Kidney glomerular epithelial cell (primary cell): ENCODE results near the gene NSUN2.

ENCODE experiments used
- DNase-seq: peaks from one replicate; lab custom pipeline; 2025; lab: John Stamatoyannopoulos, UW

Gene NSUN2

DNA sequence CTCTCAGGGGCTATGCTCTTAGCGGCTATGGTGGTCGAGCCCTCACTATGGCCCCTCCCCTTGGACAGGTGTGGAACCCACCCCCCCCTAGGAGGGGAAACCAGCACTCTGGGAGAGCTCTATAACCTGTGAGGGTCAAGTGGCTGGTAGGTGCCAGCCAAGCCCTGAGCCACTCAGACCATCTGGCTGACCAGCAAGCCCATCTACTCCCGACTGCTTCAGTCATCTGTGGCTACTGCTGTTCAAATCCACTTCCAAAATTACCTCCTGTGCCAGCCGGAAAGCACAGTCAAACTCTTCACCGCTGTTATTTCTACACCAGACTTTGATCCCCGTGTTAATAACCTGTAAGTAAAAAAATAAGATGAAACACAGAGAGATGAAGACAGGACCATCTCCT is 28.5 kb downstream of the NSUN2 start:
- no peak for DNase-seq

DNA sequence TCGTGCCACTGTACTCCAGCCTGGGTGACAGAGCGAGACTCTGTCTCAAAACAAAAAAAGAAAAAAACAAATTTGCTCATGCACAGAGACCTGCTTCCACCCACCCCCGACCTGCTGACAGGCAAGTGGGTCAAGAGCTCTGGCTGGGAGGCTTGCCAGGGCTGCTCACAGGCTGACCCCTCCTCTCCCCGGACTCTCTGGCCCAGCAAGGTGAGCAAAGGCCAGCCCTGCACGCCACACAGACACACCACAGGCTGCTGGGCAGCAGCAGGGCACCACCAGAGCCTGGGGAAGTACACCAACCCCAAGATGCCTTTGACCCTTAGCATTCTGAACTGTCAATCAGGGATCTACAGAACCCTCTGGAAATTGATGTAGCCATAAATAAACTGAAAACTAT is 29.2 kb downstream of the NSUN2 start:
- DNase-seq = no peak

DNA sequence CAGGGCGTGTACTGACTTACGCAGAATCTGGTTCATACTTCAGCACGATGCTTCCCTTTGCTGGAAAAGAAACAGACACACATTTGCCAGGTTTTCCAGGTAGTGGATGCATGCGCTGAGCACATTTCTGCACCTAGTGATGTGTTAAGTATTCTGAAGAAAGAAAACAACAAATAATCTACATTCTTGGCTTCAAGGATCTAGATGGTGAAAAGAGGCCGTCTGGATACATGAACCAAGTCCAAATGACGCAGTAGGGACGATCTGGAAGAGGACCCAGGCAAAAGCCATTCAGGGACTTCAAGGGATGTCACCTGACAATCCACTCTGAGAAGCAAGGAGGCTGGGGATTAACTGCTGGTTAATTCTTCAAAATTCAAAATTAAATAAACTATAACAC is 30.4 kb downstream of the NSUN2 start:
- no peak for DNase-seq

DNA sequence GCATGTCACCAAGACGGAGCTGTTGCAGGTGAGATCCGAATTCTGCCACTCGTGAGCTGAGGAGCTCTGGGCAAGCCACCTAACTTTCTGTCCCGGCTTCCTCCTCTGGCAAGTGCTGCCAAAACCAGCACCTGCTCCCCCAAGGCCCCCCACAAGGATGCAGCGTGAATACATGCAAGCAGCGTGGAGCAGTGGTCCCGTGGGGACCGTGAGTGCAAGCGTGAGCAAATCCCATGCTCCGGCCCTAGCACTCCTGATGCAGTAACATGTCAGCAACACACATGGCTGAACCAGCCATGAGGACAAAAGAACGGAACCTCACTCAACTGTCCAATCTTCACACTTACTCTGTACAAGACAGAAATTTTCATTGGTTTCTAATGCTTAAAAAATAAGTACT is 31.0 kb downstream of the NSUN2 start:
- no peak for DNase-seq

DNA sequence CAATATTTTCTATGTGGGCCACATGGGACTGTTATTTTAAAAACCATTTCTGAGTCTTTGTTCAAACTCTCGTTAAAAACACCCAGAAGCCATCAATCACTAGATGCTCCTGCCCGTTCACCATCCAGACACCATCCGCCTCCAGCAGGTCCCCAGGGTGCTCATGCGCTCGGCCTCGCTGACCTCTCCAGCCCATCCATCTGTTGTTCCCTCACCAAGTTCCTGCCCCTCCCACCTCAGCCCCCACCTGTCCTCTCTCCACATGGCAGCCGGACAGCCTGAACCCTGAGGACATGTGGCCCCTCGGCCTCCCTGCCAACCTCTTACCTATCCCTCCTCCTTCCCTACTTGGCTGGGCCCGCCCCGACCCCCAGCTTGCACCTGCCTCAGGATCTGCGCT is 31.6 kb downstream of the NSUN2 start:
- no peak for DNase-seq

DNA sequence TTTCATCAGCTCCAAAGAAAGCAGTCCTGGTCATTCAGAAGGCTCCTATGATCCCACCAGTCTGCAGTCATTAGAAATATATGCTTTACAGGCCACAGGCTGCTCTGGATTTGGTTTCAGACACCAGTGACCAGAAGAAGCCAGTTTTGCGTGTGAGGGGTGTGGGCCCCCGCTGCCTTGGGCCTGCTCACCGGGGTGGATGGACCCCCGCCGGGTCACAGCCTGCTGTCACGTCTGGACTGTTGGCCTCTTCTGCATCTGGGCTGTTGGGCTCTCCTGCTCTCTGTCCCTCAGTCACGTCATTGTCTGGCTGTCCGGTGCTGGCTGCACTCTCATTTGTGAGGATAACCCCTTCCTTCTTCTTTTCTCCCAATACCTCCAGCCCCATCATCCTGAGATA is 33.1 kb downstream of the NSUN2 start:
- DNase-seq = no peak

DNA sequence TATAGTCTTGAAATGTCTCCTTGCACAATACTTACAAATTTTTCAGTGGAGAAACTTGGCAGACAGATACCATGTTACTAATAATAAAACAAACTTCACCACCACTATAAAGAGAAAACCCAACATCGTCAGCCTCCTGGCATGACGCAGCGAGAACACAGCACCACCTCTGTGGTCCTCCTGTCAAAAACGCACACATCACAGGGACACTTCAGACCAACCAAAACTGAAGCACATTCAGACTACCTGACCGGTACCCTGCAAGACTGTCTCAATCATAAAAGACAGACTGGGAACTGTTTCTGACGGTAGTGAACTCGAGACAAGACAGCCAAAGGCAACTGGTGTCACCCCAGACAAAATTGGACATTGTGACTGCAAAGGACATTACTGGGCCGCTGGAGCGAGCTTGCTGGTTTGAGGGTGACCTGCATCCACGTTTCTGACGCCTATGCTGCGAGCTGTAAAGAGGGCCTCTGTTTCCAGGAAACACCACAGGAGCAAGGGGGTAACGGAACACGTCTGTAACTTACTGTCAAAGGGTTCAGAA is 34.4 kb downstream of the NSUN2 start:
- no peak for DNase-seq

DNA sequence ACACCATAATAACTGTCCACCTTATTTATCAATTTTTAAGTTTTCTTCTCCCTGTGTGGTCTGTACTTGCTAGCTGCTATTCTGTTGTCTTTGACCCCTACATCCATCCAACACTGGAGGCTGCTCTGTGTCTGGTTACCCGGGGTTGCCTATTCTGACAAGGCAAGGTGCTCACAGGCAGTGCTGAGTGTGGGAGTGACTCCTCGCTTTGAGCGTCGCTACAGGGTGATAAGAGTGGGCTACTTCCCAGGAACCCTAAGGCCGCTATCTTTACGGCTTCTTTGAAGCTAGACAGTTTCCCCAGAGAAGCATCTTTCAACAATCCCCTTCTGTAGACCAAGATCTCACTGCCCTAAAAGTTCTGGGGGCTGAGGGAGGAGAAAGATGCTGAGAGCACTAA is 35.3 kb downstream of the NSUN2 start:
- no peak for DNase-seq

DNA sequence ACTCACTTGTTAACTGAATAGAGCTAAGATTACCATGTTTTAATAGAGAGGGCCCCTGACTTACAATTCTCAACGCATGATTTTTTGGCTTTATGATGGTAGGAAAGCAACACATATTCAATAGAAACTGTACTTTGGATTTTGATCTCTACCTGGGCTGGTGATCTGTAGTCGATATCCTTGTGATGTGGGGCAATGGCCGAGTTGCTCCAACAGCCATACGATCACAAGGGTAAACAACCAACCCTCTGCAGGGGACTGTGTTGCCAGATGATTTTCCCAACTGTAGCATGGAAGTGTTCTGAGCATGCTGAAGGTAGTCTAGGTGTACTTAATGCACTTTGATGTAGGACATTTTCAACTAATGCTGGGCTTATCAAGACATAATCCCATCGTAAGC is 36.5 kb downstream of the NSUN2 start:
- DNase-seq = no peak

DNA sequence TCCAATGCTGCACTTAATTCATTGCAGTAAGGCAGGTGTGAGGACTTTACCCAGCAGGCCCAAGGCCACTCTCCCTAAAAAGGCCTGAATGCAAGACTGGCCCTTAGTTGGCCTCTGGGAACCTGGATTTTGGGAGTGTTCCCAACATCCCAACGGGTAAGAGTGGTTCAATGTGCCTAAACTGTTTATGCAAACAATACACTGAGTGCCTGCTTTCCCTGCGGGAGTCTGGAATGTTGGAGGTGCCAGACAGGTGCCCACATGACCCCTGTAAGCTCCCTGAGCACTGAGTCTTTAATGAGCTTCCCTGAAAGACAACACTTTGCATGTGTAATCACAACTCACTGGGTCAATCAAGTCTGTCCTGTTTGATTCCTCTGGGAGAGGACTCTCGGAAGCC is 37.4 kb downstream of the NSUN2 start:
- no peak for DNase-seq

DNA sequence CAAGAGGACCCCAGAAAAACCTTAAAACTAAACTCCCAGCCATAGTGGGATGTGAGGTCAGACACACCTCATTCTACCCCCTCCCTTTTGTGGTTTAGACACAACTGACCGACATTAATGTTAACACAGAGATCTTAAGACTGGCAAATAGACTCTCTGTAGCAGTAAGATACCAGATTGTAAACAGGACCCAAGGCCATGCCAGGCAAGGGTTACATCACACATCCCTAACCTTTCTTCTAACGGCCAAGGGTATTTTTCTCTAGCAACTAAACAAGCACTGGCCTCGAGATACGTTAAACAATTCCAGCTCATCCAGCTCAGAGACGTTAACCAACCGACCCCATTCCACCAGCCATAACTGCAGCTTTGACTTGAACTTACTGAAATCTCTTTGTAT is 38.8 kb downstream of the NSUN2 start:
- no peak for DNase-seq

DNA sequence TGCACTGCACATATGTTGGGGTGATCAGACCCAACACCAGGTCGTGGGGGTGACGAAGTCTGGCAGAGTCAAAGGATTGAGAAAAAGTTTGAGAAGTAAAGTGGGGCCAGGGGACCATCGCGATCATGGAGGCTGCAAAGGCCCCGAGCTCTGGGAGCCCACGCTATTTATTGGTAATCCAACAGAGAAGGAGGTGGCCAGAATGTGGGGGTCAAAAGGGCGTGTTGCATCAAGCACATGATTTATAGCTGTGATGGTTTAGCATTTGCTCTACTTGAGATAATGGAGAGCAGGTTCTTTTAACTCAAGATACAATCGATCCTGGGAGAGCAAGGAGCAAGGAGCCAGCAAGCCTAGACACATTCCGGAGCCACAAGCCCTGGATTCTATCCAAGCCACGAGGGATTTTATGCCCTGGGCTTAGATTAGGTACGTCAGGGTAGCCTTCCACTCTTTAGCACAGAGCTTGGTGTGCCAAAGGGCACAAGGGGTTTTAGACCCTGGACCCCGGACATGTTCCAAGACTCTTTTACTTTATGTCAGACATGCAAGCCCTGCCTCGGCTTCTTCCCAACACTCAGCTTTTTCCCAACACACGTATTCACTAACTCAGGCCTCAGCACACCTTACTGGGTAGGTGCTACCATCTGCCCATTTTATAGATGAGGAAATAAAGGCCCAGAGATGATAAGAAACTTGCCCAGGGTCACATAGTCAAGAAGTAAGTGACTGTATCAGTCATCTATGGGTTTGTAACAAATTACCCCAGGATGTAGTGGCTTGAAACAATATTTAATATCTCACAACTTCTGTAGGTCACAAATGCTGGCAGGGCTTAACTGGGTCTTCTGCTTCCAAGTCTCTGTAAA is 39.5 kb downstream of the NSUN2 start:
- no peak for DNase-seq

DNA sequence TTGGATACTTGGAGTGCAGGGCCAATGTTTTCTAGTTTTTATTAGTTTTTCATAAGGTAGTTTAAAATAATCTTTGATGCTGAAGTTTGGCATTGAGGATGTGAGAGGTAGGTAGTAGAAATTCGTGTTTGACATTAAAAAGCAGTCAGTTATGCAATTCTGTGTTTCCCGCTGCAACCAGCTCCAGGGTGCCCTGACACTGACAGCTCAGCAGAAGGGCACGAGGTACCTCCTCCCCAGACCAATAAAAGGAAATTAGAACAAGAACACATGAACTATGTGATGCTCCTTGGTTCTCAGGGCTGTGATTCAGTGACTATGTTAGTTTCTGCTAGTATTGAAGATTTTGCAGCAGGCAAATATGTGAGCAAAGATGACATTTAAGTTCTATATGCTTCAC is 40.2 kb downstream of the NSUN2 start:
- no peak for DNase-seq

DNA sequence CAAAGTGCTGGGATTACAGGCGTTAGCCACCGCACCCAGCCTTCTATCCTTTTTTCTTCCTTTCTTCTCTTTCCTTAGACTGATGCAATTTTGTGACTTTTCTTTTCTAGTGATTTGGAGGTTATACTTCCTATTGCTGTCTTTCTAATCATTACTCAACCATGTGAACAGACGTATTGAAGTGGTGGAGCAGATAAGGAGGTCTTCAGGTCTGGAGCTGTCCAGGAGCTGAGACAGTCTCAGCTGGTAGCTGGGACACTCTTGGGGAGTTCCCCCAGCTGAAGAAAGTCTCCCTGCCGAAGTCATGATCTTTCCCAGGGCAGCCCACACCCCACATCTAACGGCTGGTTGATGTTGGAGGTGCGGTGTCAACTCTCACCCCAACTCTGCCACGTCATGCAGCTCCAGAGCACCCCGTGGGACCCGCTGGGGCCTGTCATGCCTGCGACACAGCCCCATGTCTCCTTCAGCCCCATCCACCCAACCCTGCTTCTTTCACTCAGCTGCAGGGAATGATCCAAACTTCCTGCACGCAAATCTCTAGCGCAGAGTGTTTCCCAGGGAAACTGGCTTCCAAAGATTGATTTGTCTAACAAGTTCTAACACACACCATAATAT is 41.1 kb downstream of the NSUN2 start:
- no peak for DNase-seq

DNA sequence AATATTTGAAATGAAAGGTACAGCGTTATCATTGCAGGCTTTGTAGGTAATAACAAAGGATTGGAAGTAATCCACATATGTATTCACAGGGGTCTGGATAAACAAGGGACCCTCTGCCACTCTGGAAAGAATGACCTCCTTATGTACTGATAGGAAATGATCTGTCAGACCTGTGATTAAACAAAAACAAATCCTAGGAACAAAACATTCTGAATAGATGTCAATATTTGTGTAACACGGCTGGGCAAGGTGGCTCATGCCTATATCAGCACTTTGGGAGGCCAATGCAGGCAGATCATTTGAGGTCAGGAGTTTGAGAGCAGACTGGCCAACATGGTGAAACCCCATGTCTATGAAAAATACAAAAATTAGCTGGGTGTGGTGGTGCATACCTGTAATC is 42.3 kb downstream of the NSUN2 start:
- DNase-seq = no peak

DNA sequence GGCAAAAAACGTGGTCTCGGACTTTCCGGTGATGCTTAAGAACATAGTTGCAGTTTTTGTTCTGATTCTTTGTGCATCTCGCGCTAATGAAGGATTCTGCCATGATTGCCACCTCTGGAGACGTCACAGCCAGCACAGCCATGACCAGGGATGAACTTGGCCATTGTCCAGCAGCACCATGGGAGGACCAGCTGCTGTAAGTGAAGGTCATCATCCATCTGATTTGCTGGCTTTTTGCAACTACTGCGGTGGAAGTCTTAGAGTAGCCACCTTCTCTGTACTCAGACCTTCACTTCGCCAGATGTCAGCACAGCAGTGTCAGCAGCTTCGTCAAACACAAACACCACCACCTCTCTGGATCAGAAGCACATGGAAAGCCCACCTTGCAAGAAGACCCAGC is 45.7 kb downstream of the NSUN2 start:
- DNase-seq = no peak

DNA sequence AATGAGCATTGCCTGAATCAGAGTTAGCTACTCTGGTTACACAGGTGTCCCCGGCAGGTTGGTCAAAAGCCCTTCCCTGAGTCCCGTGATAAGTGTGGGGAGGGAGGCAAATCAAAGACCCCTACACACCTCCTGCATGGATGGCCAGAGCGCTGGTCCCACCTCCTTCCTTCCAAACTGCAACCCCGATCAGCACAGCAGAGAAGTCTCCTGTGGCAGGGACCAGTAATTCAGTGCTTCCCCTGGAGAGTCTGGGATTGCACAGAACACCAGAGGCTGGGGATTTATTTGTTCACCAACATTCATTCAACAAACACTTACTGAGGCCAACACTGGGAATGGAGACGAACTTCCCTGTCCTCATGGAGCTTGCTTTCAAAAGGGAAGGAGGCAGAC is 46.2 kb downstream of the NSUN2 start:
- DNase-seq = no peak

DNA sequence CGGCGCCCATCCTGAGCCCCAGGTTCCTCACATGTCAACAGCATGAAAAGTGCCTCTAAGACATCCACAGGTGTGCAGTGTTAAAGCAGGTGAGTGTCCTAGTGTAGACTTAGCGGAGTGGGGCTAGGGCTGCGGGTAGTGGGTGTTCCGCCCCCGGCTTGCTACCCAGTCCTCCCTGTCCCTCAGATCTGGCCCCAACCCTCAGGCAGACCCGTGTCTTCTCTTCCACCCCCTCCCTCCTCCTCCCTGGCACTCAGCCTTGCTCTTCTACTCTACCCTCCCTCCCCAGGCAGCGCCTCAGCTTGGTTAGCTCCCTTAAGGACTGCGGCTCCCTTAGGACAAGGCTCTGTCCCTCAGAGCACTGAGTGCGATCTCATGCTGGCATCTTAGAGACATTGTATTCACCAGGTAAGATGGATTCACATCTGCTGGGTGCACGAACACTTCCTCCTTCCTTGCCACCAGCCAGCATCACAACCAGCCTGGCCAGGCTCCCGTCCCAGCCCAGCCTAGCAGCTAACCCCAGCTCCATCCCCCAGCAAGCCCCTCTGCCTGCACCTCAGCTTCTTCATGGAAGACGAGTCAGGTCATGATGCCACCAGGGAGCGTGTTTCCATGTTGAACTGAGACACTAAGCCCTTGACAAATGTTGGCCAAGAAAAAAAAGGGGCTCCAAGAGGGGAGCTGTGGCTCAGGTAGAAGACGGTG is 46.8 kb downstream of the NSUN2 start:
- no peak for DNase-seq

DNA sequence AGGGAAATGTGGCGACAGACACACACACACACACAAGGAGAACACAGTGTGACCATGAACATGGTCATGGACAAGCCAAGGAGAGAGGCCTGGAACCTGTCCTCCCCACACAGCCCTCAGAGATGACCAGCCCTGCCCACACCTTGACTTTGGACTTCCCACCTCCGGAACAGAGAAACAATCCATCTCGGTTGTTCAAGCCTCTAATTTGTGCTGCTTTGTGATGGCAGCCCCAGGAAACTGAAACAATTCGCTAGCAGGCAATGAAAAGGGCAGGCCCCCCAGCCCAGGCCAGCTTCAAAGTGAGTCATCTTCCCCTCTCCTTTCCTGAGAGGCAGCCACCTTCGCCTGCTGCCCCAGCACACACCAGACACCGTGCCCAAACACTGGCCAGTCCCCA is 47.7 kb downstream of the NSUN2 start:
- no peak for DNase-seq

DNA sequence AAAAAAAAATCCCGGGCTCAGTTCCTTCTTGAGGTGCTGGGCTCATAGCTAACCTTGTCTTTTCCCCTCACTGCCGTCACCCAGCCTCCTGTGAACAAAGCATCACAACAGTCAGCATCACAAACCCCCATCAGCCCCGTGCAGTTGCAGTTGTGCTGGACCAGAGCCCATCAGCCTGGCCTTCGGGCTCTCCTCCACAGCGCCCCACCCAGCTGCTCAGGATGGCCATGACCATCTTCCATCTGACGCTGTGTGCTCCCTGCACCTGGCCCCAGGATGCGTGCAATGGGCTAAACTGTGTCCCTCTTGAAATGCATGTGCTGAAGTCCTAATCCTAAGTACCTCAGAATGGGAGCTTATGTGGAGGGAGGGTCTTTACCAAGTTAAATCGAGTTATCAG is 48.1 kb downstream of the NSUN2 start:
- DNase-seq = no peak

DNA sequence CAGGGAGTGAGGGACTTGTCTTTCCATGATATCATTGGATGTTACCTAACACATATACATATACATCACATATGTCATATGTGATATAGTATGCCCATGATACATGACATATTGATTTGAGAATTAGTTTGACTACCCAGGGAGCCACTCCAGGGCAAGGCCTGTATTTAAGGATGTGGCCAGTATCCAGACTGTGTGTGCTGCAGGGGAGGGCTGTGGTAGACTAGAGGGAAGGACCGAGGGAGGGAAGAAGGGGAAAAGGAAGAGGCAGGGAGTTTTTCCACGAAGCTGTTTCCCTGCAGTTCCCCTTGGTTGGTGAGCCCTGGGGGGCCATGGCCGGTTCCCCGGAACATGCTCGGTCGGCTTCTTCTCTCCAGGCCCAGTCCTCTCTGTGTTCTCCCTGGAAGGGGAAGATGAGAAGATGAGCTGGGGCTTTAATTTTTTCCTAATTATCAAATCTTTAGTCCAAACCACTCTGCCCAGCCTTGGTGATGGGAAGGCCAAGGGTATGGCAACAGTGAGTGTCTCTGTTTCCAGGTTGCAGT is 48.7 kb downstream of the NSUN2 start:
- DNase-seq = no peak

DNA sequence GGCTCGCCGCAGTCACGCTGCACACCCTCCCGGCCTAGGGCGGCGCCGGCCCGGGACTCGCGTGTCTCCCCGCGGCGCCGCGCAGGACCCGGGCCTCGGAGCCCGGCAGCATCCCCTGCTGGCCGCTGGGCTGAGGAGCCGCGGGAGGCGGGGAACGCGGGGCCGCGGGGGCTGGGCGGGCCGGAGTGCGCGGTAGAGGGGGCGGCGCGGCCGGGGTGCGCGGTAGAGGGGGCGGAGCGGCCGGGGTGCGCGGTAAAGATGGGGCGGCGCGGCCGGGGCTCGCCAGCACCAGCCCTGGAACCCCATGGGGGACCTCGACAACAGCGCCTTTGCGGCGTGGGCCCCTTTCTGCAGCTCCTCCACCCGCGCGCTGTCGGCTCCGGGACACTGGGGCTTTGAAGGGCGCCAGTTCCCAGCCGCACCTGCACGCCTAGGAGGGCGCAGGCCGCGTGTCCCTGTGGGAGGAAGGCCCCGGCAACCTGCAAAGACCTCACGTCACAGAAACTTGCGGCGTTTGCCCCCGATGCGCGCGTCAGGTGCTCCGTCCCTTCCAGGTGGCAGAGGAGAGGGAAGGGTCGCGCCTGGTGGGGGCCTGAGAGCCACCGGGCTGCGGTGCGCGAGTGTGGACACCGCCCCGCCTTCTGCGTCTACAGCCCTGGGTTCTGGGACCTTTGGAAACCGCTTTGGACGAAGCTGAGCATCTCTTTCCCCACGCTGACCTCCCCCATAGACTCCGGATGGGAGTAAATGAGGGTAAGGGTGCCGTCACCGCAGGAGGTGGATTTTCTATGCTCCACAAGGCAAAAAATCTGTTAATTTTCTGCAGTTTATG is 49.6 kb downstream of the NSUN2 start:
- no peak for DNase-seq
